ENCODE measurements around the gene LRRC8B.
"Not testable (repeated sequence)": the region's sequence is repeated elsewhere in the genome, so short reads cannot be mapped to it uniquely, and the experiment has no call there.

LRRC8B gene

GRCh38 chr1:89578946-89579684, 54.5 kb downstream of the LRRC8B start:
- no peak for DNase-seq (ENCODE audit: low read depth in 2 of 2, low spot score in 1 of 2)

- no peak for DNase-seq (ENCODE audit: low read depth in 2 of 2, low spot score in 1 of 2)
These were observed 55.4 kb downstream of the LRRC8B start for GRCh38 chr1:89580036-89580435.

GRCh38 chr1:89581859-89582258, 57.2 kb downstream of the LRRC8B start:
- no peak for DNase-seq (ENCODE audit: low read depth in 2 of 2, low spot score in 1 of 2)

- no peak for DNase-seq (ENCODE audit: low read depth in 2 of 2, low spot score in 1 of 2)
These were observed 57.9 kb downstream of the LRRC8B start for GRCh38 chr1:89582571-89582970.

- DNase-seq (ENCODE audit: low read depth in 2 of 2, low spot score in 1 of 2), result no peak
These were observed 59.6 kb downstream of the LRRC8B start for GRCh38 chr1:89584211-89584610.

- no peak for DNase-seq (ENCODE audit: low read depth in 2 of 2, low spot score in 1 of 2)
These were observed 60.2 kb downstream of the LRRC8B start for GRCh38 chr1:89584781-89585180.

- no peak for DNase-seq (ENCODE audit: low read depth in 2 of 2, low spot score in 1 of 2)
These were observed 63.1 kb downstream of the LRRC8B start for GRCh38 chr1:89587729-89588161.

GRCh38 chr1:89588480-89588879, 63.9 kb downstream of the LRRC8B start:
- no peak for DNase-seq (ENCODE audit: low read depth in 2 of 2, low spot score in 1 of 2)

GRCh38 chr1:89589515-89589914, 64.9 kb downstream of the LRRC8B start:
- DNase-seq (ENCODE audit: low read depth in 2 of 2, low spot score in 1 of 2), result no peak

- DNase-seq (ENCODE audit: low read depth in 2 of 2, low spot score in 1 of 2), result no peak
These were observed 65.9 kb downstream of the LRRC8B start for GRCh38 chr1:89590341-89591080.

- not testable (repeated sequence) for DNase-seq (ENCODE audit: low read depth in 2 of 2, low spot score in 1 of 2)
These were observed 68.3 kb downstream of the LRRC8B start for GRCh38 chr1:89592861-89593302.

- no peak for DNase-seq (ENCODE audit: low read depth in 2 of 2, low spot score in 1 of 2)
These were observed 69.6 kb downstream of the LRRC8B start for GRCh38 chr1:89594096-89594740.

- no peak for DNase-seq (ENCODE audit: low read depth in 2 of 2, low spot score in 1 of 2)
These were observed 72.1 kb downstream of the LRRC8B start for GRCh38 chr1:89596698-89597097.

GRCh38 chr1:89598450-89599331, 74.1 kb downstream of the LRRC8B start:
- DNase-seq (ENCODE audit: low read depth in 2 of 2, low spot score in 1 of 2), result no peak

- no peak for DNase-seq (ENCODE audit: low read depth in 2 of 2, low spot score in 1 of 2)
These were observed 74.7 kb downstream of the LRRC8B start for GRCh38 chr1:89599332-89599630.

GRCh38 chr1:89600451-89601224, 76.0 kb downstream of the LRRC8B start:
- no peak for DNase-seq (ENCODE audit: low read depth in 2 of 2, low spot score in 1 of 2)

GRCh38 chr1:89602871-89603404, 78.3 kb downstream of the LRRC8B start:
- no peak for DNase-seq (ENCODE audit: low read depth in 2 of 2, low spot score in 1 of 2)

GRCh38 chr1:89603651-89604413, 79.2 kb downstream of the LRRC8B start:
- no peak for DNase-seq (ENCODE audit: low read depth in 2 of 2, low spot score in 1 of 2)

- no peak for DNase-seq (ENCODE audit: low read depth in 2 of 2, low spot score in 1 of 2)
These were observed 79.7 kb downstream of the LRRC8B start for GRCh38 chr1:89604414-89604735.

- no peak for DNase-seq (ENCODE audit: low read depth in 2 of 2, low spot score in 1 of 2)
These were observed 81.1 kb downstream of the LRRC8B start for GRCh38 chr1:89605692-89606091.

Data from stimulated activated CD8-positive, alpha-beta memory T cell treated with anti-CD3 and anti-CD28 coated beads, Interleukin-4, amount 100 ng/mL, for 1 hour (primary cell).